C1 segment of cervical spinal cord (tissue), 14 donors: ENCODE results near the gene ACSS1.

Experiments
- DNase-seq, 14 donors: peaks; one replicate each; lab custom pipeline; 2025; lab: John Stamatoyannopoulos, UW

The ACSS1 gene

DNA sequence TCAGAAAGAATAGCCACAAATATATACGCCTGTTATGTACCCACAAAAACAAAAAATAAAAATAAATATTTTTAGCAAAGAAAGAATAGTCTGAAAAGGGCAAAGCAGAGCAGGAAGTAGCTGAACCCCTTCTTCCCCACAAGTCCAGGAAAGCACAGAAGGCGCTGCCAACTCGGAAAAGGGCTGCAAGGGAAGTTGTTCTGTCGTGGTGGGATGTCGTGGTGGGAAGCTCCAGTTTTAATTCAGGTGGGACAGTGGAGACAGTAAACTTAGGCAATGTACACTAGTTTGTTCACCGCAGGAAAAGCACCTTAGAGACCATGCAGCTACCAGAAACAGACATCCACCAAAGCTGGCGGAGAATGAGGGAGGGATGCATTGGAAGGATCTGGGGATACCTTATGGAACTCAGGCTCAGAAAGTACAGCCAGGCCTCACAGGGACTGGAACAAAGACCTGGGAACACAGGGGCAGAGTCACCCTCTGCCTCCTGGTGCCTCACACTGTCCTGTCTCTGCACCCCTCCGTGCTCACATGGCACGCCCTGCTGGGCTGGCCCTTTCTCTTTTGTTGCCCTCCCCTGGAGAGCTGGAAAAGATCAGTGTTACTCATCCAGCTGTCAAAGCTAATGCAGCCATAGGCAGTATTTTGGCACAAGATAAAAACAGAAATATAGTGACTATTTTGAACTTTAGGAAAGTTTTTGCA is 62.0 kb downstream of the ACSS1 start:
- no peak for DNase-seq

DNA sequence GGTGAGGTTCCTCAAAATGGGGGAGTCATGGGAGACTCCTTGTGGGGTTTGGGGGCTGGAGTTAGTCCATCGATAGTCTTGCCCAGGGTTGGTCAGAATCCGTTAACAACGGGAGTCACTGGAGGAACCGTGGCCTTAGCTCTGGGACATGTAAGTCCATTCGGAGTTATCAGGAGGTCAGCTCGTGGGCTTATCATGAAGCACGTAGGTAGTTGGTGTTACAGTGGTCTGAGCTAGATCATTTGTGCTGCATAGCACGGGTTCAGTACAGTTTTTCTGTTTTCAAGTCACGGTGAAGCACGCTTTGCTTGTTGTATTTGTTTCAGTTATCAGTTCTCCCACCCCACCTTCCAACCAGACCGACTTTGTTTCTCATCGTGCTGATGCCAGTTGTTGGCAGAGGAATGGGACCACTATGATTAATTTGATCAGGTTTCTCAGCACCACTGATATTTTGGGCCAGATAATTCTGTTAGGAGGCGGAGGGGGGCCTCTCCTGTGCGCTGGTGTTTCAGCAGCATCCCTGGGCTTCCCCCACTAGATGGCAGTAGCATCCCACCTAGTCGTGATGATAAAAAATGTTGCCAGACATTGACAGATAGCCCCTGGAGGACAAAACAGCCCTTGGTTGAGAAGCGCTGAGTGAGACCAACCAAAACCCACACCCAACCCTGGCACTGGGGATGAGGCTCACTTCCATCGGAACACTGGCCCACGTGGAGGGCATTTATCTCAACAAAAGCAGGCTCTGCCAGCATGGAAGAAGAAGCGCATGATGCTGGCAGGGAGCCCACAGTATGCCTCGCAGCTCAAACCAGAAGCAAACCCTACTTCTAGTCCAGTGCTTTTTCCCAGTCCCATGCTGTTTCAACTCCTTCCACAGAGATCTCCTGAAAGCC is 63.2 kb downstream of the ACSS1 start:
- peak; percentile 12 to 97 (median 86) for DNase-seq

DNA sequence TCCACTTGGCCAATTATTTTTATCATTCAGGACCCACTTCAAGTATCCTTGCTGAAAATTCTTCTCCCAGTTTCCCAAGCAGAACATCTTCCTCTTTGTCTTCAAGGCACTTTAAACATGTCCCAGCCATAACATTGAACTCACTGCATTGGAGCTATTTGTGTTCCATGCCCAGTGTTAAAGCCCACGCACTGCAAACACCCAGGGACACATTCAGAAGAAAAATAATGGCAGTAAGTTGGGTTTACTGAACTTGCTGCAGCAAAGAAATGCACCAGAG is 63.8 kb downstream of the ACSS1 start:
- DNase-seq = no peak

GRCh38 chr20:24993337-24994185 is 64.4 kb downstream of the ACSS1 start:
- DNase-seq = peak in 1 of 14 donors; percentile 59

GRCh38 chr20:24992487-24993205 is 65.3 kb downstream of the ACSS1 start, which contains the start of gene APMAP:
TSS of gene APMAP (minus strand) at chr20:24992751. CDS start at chr20:24992688, 63 bp downstream.
- DNase-seq = peak; percentile 59 to 96 (median 92)

- peak in 1 of 14 donors; percentile 65 for DNase-seq
These were observed 65.9 kb downstream of the ACSS1 start for GRCh38 chr20:24991897-24992486.

GRCh38 chr20:24990810-24991252 is 67.1 kb downstream of the ACSS1 start:
- no peak for DNase-seq

DNA sequence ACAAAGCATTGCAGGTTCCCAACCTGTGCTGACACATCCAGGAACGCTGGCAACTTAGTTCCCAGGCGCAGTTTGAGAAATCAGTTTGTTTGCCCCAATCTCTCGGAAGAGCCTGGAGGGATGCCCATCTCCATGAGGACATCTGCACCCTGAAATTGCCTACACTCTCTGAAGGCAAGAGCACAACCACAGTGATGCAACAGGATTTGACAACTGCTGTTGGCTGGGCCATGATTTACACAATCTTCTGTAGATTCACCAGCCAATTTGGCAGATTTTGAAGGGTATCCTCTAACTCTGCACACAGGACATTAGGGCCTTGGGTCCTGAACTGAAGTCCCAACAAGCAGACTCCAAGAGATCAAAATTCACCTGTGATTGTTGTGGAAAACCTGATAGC is 68.8 kb downstream of the ACSS1 start:
- no peak for DNase-seq

DNA sequence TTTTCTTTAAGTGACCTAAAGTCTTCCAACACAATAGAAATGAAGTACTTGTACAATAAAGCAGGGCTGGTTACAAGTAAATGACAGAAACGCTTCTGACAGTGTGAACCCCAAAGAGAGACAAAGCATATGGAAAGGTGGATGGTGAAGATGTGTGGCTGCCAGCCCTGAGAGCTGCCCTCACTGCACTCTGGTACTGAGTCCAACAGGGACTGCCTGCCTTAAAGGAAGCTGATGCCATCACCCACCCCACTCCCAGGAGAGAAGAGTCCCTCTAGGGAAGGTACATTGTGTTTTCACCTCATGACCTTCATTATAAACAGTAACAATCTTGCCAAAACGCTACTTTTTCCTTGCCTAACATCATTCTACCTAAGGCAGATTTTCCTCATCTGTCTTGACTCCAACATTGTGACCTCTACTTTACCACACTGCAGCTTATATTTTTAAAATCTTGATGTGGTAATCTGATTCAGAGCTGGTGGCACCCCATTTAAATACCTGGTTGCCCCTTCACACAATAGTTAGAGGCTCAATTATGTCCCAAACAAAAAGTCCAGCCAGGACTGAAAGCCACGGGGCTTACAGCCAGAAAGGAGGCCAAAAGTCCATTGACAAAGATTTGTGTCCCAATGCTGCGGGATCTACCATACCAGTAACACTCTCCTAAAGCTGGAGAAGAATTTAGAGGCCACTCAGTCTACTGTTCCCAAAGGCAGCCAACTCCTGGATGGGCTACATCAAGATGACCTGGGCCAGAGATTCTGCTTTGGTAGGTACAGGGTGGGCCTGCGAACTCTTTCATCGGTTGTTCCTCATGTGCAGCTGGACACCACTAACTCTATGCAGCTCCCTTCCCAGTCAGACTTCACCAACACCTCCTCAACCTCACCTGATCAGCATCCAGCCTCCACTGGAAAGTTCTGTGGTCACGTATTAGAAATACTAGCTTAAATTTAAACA is 69.8 kb downstream of the ACSS1 start:
- no peak for DNase-seq

- DNase-seq = no peak
These were observed 70.7 kb downstream of the ACSS1 start for GRCh38 chr20:24987244-24987643.

- DNase-seq = peak in 1 of 14 donors; percentile 32
These were observed 71.4 kb downstream of the ACSS1 start for GRCh38 chr20:24986436-24987015.

- DNase-seq = no peak
These were observed 72.1 kb downstream of the ACSS1 start for GRCh38 chr20:24985802-24986201.

GRCh38 chr20:24984961-24985640 is 72.8 kb downstream of the ACSS1 start:
- no peak for DNase-seq

- DNase-seq = no peak
These were observed 74.0 kb downstream of the ACSS1 start for GRCh38 chr20:24983896-24984295.

DNA sequence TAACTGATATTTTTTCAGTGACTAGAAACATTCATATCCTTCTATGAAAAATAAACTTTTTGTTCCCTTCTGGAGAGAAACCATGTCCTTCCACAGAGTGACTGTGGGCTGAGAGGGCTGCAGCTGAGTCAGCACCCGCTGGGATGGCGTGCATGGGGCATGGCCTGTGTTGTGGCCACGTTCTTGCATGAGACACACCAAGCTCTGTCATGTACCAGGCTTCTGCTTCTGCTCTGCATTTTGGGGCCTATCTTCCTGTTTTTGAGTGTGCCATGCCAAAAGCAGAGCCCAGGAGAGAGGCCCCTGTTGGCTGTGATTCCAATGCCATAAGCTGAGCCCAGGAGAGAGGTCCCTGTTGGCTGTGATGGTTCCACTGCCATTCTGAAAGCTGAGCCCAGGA is 76.1 kb downstream of the ACSS1 start:
- peak in 4 of 14 donors; percentile 40 to 58 (median 50) for DNase-seq

DNA sequence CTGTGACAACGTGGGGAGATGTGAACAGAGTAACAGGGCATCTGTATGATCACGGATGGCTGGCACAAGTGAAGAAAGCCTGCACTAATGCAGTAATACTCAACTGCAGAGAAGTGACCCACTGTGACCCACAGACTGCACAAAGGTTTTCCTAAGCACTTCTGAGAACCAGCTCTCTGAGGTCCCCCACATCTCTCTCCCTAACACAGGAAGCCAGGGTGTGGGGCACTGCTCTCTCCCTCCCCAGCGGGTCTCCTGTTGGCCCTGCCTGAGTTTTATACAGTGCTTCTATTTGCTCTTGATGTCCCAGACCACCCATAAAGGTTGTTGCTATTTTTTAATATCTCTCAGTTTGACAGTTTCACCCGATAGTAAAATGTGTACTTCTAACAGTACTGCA is 76.7 kb downstream of the ACSS1 start:
- DNase-seq = no peak

- no peak for DNase-seq
These were observed 77.5 kb downstream of the ACSS1 start for GRCh38 chr20:24980291-24981053.
